Measurements from ENCODE around the gene SDCCAG8. TPM values are rescaled to one million over a fixed set of nuclear protein-coding genes. Genes with fewer than 3 reads are reported as not detected.

The SDCCAG8 gene
- total RNA-seq, 1 donor from 2014 or later = 24.5 TPM

DNA sequence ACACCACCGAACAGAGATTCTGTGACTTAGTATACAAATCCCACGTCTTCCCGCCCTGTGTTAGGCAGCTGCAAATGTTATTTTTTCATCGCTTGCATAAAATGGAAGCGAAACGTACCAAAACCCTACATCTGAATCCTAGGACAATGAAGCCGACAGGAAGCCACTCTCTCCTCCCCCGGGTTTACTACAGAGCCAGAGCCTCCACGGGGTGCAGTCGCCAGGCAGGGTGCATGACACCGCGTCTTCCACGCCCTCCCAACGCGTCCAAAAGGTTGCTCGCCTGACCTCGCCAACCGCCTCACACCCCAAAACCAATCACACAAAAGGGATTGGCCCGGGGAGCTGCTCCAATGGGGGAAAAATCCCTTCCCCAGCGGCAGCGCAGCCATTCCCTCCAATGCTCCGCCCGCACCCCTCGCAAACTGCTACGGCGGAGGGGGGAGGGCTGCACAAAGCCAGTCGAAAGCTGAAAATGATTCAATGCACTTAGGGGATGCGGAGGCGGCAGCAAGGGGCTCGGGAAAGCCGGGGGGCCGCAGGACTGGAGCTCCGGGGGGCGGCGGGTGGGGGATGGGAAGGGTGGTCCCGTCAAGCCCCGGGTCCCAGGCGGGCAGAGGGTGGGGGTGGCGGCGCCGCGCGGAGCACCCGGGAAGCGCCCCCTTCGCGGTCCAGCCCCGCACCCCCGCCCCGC, 1.5 kb upstream of the SDCCAG8 start:
- Histone ChIP-seq H4K20me1 (ENCODE audit: insufficient read depth, low read length) (peaks cover 36% of the 10 kb centered on the region), H3K4me3 (ENCODE audit: insufficient read depth, low read depth, low read length) (peak overlapping the region; percentile 97), H3K4me1 (ENCODE audit: insufficient read depth, low read length) (peaks cover 20% of the 10 kb centered on the region), H2AFZ (ENCODE audit: low read depth, low read length) (peak overlapping the region; percentile 23), H3K9ac (ENCODE audit: low read length) (peak overlapping the region; percentile 95), H3K36me3 (ENCODE audit: insufficient read depth, low read length) (no peaks in the 10 kb centered on the region), H3K4me2 (ENCODE audit: low read length) (peak overlapping the region; percentile 94), H3K79me2 (ENCODE audit: insufficient read depth, low read length) (peaks cover 95% of the 10 kb centered on the region), H3K27ac (ENCODE audit: low read depth, low read length) (peak overlapping the region; percentile 93), H3K27me3 (ENCODE audit: insufficient read depth, low read length) (no peaks in the 10 kb centered on the region), H3K9me3 (ENCODE audit: insufficient read depth, low read depth, low read length) (no peaks in the 10 kb centered on the region)
- Mint-ChIP-seq H3K27me3 (ENCODE audit: low read depth, unreplicated experiment) (no peaks in the 10 kb centered on the region), H3K4me3 (ENCODE audit: unreplicated experiment) (peak overlapping the region; percentile 99), H3K9me3 (ENCODE audit: unreplicated experiment) (no peaks in the 10 kb centered on the region), H3K4me1 (ENCODE audit: low read depth, unreplicated experiment) (peaks cover 20% of the 10 kb centered on the region), H3K36me3 (ENCODE audit: low read depth, unreplicated experiment) (no peaks in the 10 kb centered on the region), H3K27ac (ENCODE audit: unreplicated experiment) (peak overlapping the region; percentile 97)
- FAIRE-seq = no peak
- peak; percentile 59 for DNase-seq (ENCODE audit: low read depth)
- TF ChIP-seq CTCF (IDR thresholded peaks at IDR 0.05; ENCODE audit: insufficient read depth, low read depth, low read length) = no peak
- TF ChIP-seq EZH2 (IDR thresholded peaks at IDR 0.05; ENCODE audit: insufficient read depth, low read length) = no peak

- H4K20me1 ChIP-seq (ENCODE audit: insufficient read depth, low read length) = peaks cover 29% of the 10 kb centered on the region
- FAIRE-seq (no peak), DNase-seq (ENCODE audit: low read depth) (peak; percentile 92)
- peak within 1 kb of the TSS; percentile 95 for H3K9ac ChIP-seq (ENCODE audit: low read length)
- no peaks in the 10 kb centered on the region for H3K36me3 ChIP-seq (ENCODE audit: insufficient read depth, low read length)
- Mint-ChIP-seq H3K4me3 (ENCODE audit: unreplicated experiment) (peak within 1 kb of the TSS; percentile 99), H3K36me3 (ENCODE audit: low read depth, unreplicated experiment) (peaks cover 4% of the 10 kb centered on the region), H3K27ac (ENCODE audit: unreplicated experiment) (peak within 1 kb of the TSS; percentile 99), H3K9me3 (ENCODE audit: unreplicated experiment) (no peaks in the 10 kb centered on the region), H3K27me3 (ENCODE audit: low read depth, unreplicated experiment) (no peaks in the 10 kb centered on the region), H3K4me1 (ENCODE audit: low read depth, unreplicated experiment) (peaks cover 19% of the 10 kb centered on the region)
- H3K4me3 ChIP-seq (ENCODE audit: insufficient read depth, low read depth, low read length) = peak within 1 kb of the TSS; percentile 97
- peak within 1 kb of the TSS; percentile 78 for H2AFZ ChIP-seq (ENCODE audit: low read depth, low read length)
- peaks cover 95% of the 10 kb centered on the region for H3K79me2 ChIP-seq (ENCODE audit: insufficient read depth, low read length)
- no peaks in the 10 kb centered on the region for H3K9me3 ChIP-seq (ENCODE audit: insufficient read depth, low read depth, low read length)
- peaks cover 13% of the 10 kb centered on the region for H3K4me1 ChIP-seq (ENCODE audit: insufficient read depth, low read length)
- peak within 1 kb of the TSS; percentile 93 for H3K27ac ChIP-seq (ENCODE audit: low read depth, low read length)
- no peaks in the 10 kb centered on the region for H3K27me3 ChIP-seq (ENCODE audit: insufficient read depth, low read length)
- TF ChIP-seq EZH2 (IDR thresholded peaks at IDR 0.05; ENCODE audit: insufficient read depth, low read length) (no peak), CTCF (IDR thresholded peaks at IDR 0.05; ENCODE audit: insufficient read depth, low read depth, low read length) (no peak)
- H3K4me2 ChIP-seq (ENCODE audit: low read length) = peak within 1 kb of the TSS; percentile 94
Observed at GRCh38 chr1:243254927-243255790, 682 bp upstream of the SDCCAG8 start, which contains the start of gene CEP170. CEP170 (minus strand) TSS chr1:243255281; CDS start chr1:243225280, 30,001 bp downstream.

All from astrocyte (in vitro differentiated cells and primary cell).